T-helper 2 cell treated with Interferon-gamma antibody and Interleukin-4, amounts not matched to agents 100 ng/mL and 5 ng/mL, for 36 hours (primary cell): Measurements from ENCODE around the gene HHAT. TPM values are rescaled to one million over a fixed set of nuclear protein-coding genes. Genes with fewer than 3 reads are reported as not detected.

ENCODE experiments used
- intact Hi-C: fragments of 100-400 bp; cut with micrococcal nuclease; formaldehyde crosslinking; loops from one replicate; pipeline ENCODE4 v1.15.1; 2023
- total RNA-seq: library from RNA; stranded (reverse); gene quantifications from 2 replicates; pipeline ENCODE4 v1.2.3, GENCODE V29; 2022

HHAT gene
- total RNA-seq, 1 donor from 2014 or later: 0.73 TPM

GRCh38 chr1:210700083-210700482 lies 371.4 kb downstream of the HHAT start:
- intact Hi-C loops: no loop called here

DNA sequence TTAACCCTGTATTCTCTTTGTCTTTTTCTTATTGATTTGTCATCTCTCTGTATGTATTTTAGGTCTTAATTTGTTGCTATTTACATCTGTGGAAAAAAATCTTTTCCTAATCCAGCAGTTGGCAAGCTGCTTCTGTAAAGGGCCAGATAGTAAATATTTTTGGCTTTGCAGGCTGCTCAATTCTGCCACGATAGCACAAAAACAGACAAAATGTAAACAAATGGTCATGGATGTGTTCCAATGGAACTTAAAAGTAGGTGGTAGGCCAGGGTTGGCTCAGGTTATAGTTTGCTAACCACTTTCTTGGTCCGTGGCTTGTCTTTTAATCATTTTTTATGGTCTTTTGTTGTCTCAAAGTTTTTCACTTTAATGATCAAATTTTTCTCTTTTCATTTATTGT lies 371.8 kb downstream of the HHAT start:
- intact Hi-C loops: no loop called here

DNA sequence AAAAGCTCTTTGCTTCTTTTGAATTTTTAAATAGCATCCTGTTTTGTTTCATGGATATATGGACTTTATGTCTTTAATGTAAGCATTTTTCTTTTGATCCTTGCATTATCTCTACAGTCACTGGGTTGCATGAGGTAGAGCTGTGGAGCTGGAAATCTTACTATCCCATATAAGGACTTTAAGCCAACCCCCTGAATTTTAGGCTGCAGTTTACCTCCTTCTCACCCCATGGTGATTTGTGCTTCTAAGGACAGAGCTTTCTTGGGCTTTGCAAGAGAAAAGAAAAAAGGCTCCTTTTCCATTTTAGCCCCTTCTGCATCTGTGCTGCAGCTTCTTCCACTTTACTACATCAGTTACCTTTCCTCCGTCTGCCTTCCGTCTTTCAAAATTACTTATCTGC lies 373.8 kb downstream of the HHAT start:
- intact Hi-C loops: no loop called here

GRCh38 chr1:210703593-210703992 lies 374.9 kb downstream of the HHAT start:
- intact Hi-C loops: no loop called here

DNA sequence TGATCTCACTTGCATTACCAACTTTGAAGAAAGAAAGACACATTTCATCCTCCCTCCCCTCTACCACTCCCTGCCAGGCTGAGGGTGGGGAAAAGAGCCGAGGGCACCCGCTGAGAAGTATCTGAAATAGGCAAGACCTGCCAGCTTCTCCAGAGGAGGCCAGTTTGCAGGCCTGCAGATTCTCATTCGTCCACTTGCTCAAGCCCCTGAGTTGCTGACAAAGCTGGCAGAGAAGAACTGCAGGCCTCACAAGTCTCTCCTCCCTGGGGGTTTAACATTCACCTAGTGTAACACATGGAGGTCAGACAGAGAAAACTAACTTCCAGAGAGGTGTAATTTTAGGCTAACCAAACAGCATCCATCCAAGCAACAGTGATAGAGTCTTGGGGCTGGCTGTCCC lies 376.4 kb downstream of the HHAT start:
- intact Hi-C loops: no loop called here

GRCh38 chr1:210706246-210706645 lies 377.5 kb downstream of the HHAT start:
- intact Hi-C loops: no loop called here

GRCh38 chr1:210707300-210708240 lies 378.9 kb downstream of the HHAT start:
- intact Hi-C loops: no loop called here

GRCh38 chr1:210709701-210710100 lies 381.0 kb downstream of the HHAT start:
- intact Hi-C loops: no loop called here

DNA sequence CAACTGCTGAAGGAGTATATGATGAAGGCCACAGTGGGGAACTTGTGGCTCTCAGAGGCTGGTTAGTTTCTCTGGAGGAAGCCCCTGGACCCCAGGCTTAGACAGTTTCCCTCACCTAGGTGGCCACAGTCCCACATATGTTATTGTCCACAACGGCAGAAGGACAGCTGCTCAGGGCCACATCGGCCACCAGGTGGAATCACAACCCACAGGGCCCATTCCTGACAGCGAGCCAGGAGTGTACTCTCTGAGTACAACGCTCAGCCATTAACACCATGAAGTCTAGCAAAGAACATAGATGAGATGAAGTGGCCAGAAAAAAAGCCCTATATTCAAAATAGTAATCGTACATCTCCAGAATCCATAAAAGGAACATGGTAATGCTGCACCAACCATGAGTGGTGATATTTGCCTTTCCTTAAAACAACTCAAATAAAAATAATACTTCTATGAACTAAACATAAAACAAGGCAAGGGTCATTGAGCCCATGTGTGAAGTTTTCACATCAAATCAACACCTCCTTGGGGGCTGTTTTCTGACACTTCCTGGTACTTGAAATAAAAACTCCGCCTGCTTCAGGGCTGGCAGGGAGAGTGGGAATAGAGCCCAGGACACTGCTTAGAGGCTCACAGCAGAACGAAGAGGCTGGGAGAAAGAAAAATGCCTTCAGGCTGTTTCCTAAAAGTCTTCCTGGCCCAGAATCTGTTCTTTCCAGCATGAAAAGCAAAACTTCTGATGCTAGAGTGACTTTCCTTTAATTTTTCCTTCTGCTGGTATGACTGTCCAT lies 383.3 kb downstream of the HHAT start:
- intact Hi-C loops: no loop called here

DNA sequence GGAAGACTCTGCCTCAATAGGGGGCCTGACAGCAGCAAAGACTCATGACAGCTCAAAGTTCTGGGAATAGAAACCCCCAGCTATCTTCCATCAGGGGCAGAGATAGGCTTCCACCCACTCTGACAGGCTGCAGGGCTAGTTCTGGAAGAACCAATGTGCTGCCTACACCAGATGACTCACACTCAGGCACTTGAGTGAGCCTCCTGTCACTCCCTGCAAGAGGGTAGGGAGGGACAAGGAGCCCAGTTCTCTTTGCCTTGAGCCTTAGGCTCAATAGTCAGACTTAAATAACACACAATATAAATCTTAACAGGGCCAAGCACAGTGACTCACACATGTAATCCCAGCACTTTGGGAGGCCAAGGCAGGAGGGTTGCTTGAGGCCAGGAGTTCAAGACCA lies 386.4 kb downstream of the HHAT start:
- intact Hi-C loops: no loop called here

DNA sequence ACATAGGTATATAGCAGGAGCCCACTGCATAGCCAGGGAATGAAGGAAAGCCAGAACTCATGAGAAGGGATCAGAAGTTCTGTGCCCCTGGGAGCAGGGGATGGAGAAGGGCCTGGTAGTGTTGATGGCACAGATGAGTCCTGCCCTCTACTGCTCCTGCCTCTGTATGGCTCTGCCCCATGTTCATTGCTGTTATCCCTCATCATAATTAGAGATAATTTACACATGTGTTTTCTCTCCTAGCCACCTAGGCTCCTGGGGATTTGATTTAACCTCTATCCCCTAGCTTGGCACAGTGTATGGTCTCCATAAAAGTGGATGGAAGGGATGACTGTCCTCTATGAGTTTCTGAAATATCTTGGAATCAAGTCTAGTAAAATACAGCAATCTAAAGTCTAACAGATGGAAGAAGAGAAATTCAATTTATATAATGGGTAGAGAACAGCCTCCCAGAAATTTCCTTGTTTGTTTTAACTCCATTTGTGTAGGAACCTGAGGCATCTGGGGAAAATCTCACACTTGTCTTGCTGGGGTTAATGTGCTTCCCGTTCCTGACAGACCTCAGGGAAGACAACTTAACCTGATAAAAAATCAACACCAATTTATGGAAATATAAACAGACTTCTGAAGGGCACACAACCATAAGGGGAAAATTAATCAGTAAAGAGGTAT lies 393.8 kb downstream of the HHAT start:
- intact Hi-C loops: no loop called here

- intact Hi-C loops: no loop called here
Measured at GRCh38 chr1:210723646-210724045, 394.9 kb downstream of the HHAT start.

DNA sequence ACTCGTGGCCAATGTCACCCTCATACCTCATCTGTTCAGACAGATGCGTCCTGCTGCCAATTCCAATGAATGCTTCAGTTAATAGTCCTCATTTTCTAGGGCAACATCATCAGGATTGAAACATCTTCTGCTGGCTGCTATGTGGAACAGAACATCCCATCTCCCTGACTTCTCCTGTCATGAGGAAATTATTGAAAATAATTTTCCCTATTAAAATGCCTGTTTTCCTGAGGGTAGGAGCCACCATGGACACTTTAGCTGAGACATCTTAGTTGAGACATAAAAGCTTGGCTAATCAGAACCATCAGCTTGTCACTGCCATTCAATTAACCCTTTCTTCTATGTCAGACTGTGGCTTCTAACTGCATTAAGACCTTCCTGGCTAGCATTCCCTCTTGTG lies 396.1 kb downstream of the HHAT start:
- intact Hi-C loops: no loop called here

Other genes starting within 250 kb of the HHAT start
- gene SERTAD4, start 96.1 kb upstream of the HHAT start, total RNA-seq: not detected in 2 replicates